Gastrocnemius medialis (tissue), 4 donors: Measurements from ENCODE around the gene POGLUT3. TPM values are rescaled to one million over a fixed set of nuclear protein-coding genes. Genes with fewer than 3 reads are reported as not detected.

Experiments
- ATAC-seq, 2 donors: fragments of 150-250 bp; one replicate each; pipeline ENCODE4 v1.9.1; 2016
- DNase-seq, 2 donors: peaks; one replicate each; pipeline ENCODE4 v3.0.0-alpha.2; 2019
- H3K27ac ChIP-seq, 4 donors: fragments of 200-600 bp; sonication (generic); 1 replicate in 1 of 4; 2 replicates in 3 of 4; pipeline ENCODE4 v1.5.1; 2016 to 2018; ENCODE audit warnings: mild to moderate bottlenecking in 2 of 4, moderate library complexity in 1 of 4
- H3K27me3 ChIP-seq, 3 donors: fragments of 200-600 bp; sonication (generic) in 2 of 3; 1 replicate in 1 of 3; 2 replicates in 2 of 3; pipeline versions ENCODE4 v1.5.1 to v1.6.0; 2016 to 2019; ENCODE audit warnings: mild to moderate bottlenecking in 1 of 3, moderate library complexity in 1 of 3
- H3K36me3 ChIP-seq, 2 donors: fragments of 200-600 bp; sonication (generic) in 1 of 2; one replicate each; pipeline ENCODE4 v1.5.1; 2017 to 2018
- H3K4me1 ChIP-seq, 2 donors: fragments of 200-600 bp; sonication (generic) in 1 of 2; one replicate each; pipeline ENCODE4 v1.5.1; 2016 to 2017; ENCODE audit warnings: mild to moderate bottlenecking in 2 of 2
- H3K4me3 ChIP-seq, 4 donors: fragments of 200-600 bp; sonication (generic) in 3 of 4; 1 replicate in 1 of 4; 2 replicates in 3 of 4; pipeline ENCODE4 v1.5.1; 2016 to 2019; ENCODE audit warnings: mild to moderate bottlenecking in 2 of 4
- H3K9me3 ChIP-seq, 3 donors: fragments of 200-600 bp; sonication (generic) in 2 of 3; 1 replicate in 1 of 3; 2 replicates in 2 of 3; pipeline ENCODE4 v1.5.1; 2016 to 2019
- POLR2A ChIP-seq, 2 donors: fragments of 450-650 bp; IDR thresholded peaks; one replicate each; pipeline ENCODE4 v1.6.1; 2017; ENCODE audit warnings: antibody characterized with exemption in 2 of 2, mild to moderate bottlenecking in 2 of 2, moderate library complexity in 2 of 2
- in situ Hi-C, 4 donors: fragments of 200-750 bp; cut with MboI; loops; one replicate each; pipeline versions ENCODE4 v1.15.0 to v1.8.0; 2017; ENCODE audit warnings: low sequenced_read_pairs in 4 of 4
- intact Hi-C: fragments of 100-400 bp; cut with DNase I; formaldehyde crosslinking; loops from one replicate; pipeline ENCODE4 v1.15.1; 2023; ENCODE audit warnings: low total_unique reads
- total RNA-seq, 4 donors: library from RNA; depleted of rRNA; stranded (reverse); fragments of >200 nt; gene quantifications; one replicate each; pipeline versions ENCODE4 v1.1.0 to v1.2.3, GENCODE V29; 2016
- TF ChIP-seq, protein P1 (sequence below), 5 experiments: fragments of 450-650 bp in 3 of 5; fragments of 200-600 bp in 2 of 5; sonication (generic) in 2 of 5; IDR thresholded peaks in 4 of 5; conservative IDR thresholded peaks in 1 of 5; 1 replicate in 4 of 5; 2 replicates in 1 of 5; pipeline ENCODE4 v1.5.1; 2016 to 2019; ENCODE audit warnings: antibody characterized with exemption in 5 of 5, mild to moderate bottlenecking in 3 of 5, moderate library complexity in 3 of 5

Gene POGLUT3
- total RNA-seq, 4 donors from 2014 or later, result 2.5 to 4.9 (median 3.6) TPM

- Histone ChIP-seq H3K4me3 (no peak overlapping the region), H3K9me3 (no peaks in the 10 kb centered on the region), H3K27ac (no peak overlapping the region), H3K4me1 (no peaks in the 10 kb centered on the region), H3K36me3 (no peaks in the 10 kb centered on the region), H3K27me3 (no peaks in the 10 kb centered on the region)
- in situ Hi-C loops (no loop called here), intact Hi-C loops (no loop called here)
- no peak for ATAC-seq
- DNase-seq, result no peak
- TF ChIP-seq, protein P1, sequence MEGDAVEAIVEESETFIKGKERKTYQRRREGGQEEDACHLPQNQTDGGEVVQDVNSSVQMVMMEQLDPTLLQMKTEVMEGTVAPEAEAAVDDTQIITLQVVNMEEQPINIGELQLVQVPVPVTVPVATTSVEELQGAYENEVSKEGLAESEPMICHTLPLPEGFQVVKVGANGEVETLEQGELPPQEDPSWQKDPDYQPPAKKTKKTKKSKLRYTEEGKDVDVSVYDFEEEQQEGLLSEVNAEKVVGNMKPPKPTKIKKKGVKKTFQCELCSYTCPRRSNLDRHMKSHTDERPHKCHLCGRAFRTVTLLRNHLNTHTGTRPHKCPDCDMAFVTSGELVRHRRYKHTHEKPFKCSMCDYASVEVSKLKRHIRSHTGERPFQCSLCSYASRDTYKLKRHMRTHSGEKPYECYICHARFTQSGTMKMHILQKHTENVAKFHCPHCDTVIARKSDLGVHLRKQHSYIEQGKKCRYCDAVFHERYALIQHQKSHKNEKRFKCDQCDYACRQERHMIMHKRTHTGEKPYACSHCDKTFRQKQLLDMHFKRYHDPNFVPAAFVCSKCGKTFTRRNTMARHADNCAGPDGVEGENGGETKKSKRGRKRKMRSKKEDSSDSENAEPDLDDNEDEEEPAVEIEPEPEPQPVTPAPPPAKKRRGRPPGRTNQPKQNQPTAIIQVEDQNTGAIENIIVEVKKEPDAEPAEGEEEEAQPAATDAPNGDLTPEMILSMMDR (IDR thresholded peaks at IDR 0.05 in 4 of 5, conservative IDR thresholded peaks at IDR 0.05 in 1 of 5), result no peak
- no peak for TF ChIP-seq POLR2A (IDR thresholded peaks at IDR 0.05)
These were observed 20.4 kb upstream of the POGLUT3 start for GRCh38 chr11:108518581-108518980.

DNA sequence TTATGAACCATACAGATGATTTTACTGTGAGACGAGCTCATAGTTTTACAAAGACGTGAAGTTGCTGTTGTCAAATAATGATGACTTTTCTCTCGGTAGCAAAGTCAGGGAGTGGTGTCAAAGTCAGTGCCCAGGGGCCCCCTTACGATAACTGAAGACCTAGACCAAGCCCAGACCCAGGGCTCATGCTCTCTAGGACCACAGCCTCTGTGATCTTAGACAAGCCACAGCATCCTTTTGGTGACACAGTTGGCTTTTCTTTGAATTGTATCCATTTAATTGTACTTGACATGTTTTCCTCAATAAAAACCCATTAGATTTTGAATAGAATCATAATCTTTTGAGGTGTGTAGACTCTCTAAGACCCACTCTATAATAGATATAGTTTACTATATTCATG lies 17.9 kb upstream of the POGLUT3 start:
- Histone ChIP-seq H3K4me3 (no peak overlapping the region), H3K36me3 (no peaks in the 10 kb centered on the region), H3K9me3 (no peaks in the 10 kb centered on the region), H3K27ac (no peak overlapping the region), H3K27me3 (no peaks in the 10 kb centered on the region), H3K4me1 (no peaks in the 10 kb centered on the region)
- intact Hi-C loops (no loop called here), in situ Hi-C loops (no loop called here)
- ATAC-seq (no peak), DNase-seq (no peak)
- TF ChIP-seq, protein P1 (IDR thresholded peaks at IDR 0.05 in 4 of 5, conservative IDR thresholded peaks at IDR 0.05 in 1 of 5), result no peak

GRCh38 chr11:108512708-108513107 lies 14.5 kb upstream of the POGLUT3 start:
- Histone ChIP-seq H3K9me3 (no peaks in the 10 kb centered on the region), H3K27me3 (no peaks in the 10 kb centered on the region), H3K4me3 (no peak overlapping the region), H3K27ac (no peak overlapping the region), H3K36me3 (no peaks in the 10 kb centered on the region), H3K4me1 (no peaks in the 10 kb centered on the region)
- ATAC-seq, result no peak
- intact Hi-C loops (no loop called here), in situ Hi-C loops (no loop called here)
- TF ChIP-seq, protein P1 (IDR thresholded peaks at IDR 0.05 in 4 of 5, conservative IDR thresholded peaks at IDR 0.05 in 1 of 5), result no peak
- TF ChIP-seq POLR2A (IDR thresholded peaks at IDR 0.05), result no peak
- no peak for DNase-seq

DNA sequence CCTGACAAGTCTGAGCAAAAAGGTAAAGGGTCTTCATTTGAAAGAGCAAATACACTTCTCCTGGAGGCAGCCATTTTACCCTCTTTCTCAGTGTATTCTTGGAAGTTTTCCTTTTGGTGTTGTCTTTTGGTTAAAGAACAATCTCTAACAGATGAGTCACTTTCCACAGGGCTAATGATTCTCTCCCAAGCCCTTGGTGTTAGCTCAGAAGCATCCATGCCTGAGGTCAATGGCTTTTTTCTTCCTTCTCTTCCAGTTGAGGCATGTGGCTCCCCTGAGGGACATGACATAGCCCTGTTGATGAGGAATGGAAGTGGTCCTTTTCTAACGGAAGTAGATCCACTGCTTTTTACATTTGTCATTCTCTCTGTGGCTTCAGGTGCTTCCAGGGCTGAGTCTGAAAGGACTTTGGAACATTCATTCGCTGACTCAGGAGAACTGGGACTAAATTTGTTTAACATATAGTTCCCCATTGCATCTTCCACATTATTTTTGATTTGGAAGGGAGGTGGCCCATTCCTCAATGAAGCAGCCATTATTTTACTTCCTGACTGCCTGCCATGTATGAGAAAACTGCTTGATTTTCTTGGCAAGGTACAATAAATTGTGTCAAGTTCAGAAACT lies 13.8 kb upstream of the POGLUT3 start:
- TF ChIP-seq POLR2A (IDR thresholded peaks at IDR 0.05), result no peak
- TF ChIP-seq, protein P1 (IDR thresholded peaks at IDR 0.05 in 4 of 5, conservative IDR thresholded peaks at IDR 0.05 in 1 of 5), result no peak
- in situ Hi-C loops (no loop called here), intact Hi-C loops (no loop called here)
- Histone ChIP-seq H3K4me1 (no peaks in the 10 kb centered on the region), H3K36me3 (no peaks in the 10 kb centered on the region), H3K27ac (no peak overlapping the region), H3K27me3 (no peaks in the 10 kb centered on the region), H3K4me3 (no peak overlapping the region), H3K9me3 (no peaks in the 10 kb centered on the region)
- DNase-seq, result no peak
- no peak for ATAC-seq
